ENCODE data around the gene SAMD4A.
A peak's percentile ranks its signal among the peaks of the same experiment; 100 is the strongest.
"Not testable (repeated sequence)": the region's sequence is repeated elsewhere in the genome, so short reads cannot be mapped to it uniquely, and the experiment has no call there.

SAMD4A gene

GRCh38 chr14:54789781-54790480 lies 223.0 kb downstream of the SAMD4A start:
- in situ Hi-C loops (cut with HindIII; ENCODE audit: low pct_unique_long_range_greater_than_20kb, low sequenced_read_pairs) = no loop called here
- no peak for DNase-seq (ENCODE audit: low read depth in 1 of 2, low spot score in 1 of 2)
- TF ChIP-seq JUND (IDR thresholded peaks at IDR 0.05; ENCODE audit: low read depth) = no peak

GRCh38 chr14:54791001-54791400 lies 224.1 kb downstream of the SAMD4A start:
- in situ Hi-C loops (cut with HindIII; ENCODE audit: low pct_unique_long_range_greater_than_20kb, low sequenced_read_pairs) = no loop called here
- no peak for DNase-seq (ENCODE audit: low read depth in 1 of 2, low spot score in 1 of 2)
- TF ChIP-seq JUND (IDR thresholded peaks at IDR 0.05; ENCODE audit: low read depth) = no peak

- no peak for DNase-seq (ENCODE audit: low read depth in 1 of 2, low spot score in 1 of 2)
- in situ Hi-C loops (cut with HindIII; ENCODE audit: low pct_unique_long_range_greater_than_20kb, low sequenced_read_pairs) = no loop called here
- TF ChIP-seq JUND (IDR thresholded peaks at IDR 0.05; ENCODE audit: low read depth) = no peak
Observed at GRCh38 chr14:54792288-54792687, 225.4 kb downstream of the SAMD4A start.

- in situ Hi-C loops (cut with HindIII; ENCODE audit: low pct_unique_long_range_greater_than_20kb, low sequenced_read_pairs) = no loop called here
- no peak for DNase-seq (ENCODE audit: low read depth in 1 of 2, low spot score in 1 of 2)
- TF ChIP-seq JUND (IDR thresholded peaks at IDR 0.05; ENCODE audit: low read depth) = no peak
Observed at GRCh38 chr14:54794159-54794558, 227.2 kb downstream of the SAMD4A start.

- TF ChIP-seq JUND (IDR thresholded peaks at IDR 0.05; ENCODE audit: low read depth) = no peak
- DNase-seq (ENCODE audit: low read depth in 1 of 2, low spot score in 1 of 2) = no peak
- in situ Hi-C loops (cut with HindIII; ENCODE audit: low pct_unique_long_range_greater_than_20kb, low sequenced_read_pairs) = no loop called here
Observed at GRCh38 chr14:54794796-54795195, 227.9 kb downstream of the SAMD4A start.

- no peak for DNase-seq (ENCODE audit: low read depth in 1 of 2, low spot score in 1 of 2)
- in situ Hi-C loops (cut with HindIII; ENCODE audit: low pct_unique_long_range_greater_than_20kb, low sequenced_read_pairs) = no loop called here
- TF ChIP-seq JUND (IDR thresholded peaks at IDR 0.05; ENCODE audit: low read depth) = no peak
Observed at GRCh38 chr14:54796961-54797360, 230.0 kb downstream of the SAMD4A start.

GRCh38 chr14:54797556-54797955 lies 230.6 kb downstream of the SAMD4A start:
- TF ChIP-seq JUND (IDR thresholded peaks at IDR 0.05; ENCODE audit: low read depth) = no peak
- peak in 1 of 2 experiments; percentile 10 for DNase-seq (ENCODE audit: low read depth in 1 of 2, low spot score in 1 of 2)
- in situ Hi-C loops (cut with HindIII; ENCODE audit: low pct_unique_long_range_greater_than_20kb, low sequenced_read_pairs) = no loop called here

GRCh38 chr14:54797986-54798385 lies 231.1 kb downstream of the SAMD4A start:
- in situ Hi-C loops (cut with HindIII; ENCODE audit: low pct_unique_long_range_greater_than_20kb, low sequenced_read_pairs) = no loop called here
- DNase-seq (ENCODE audit: low read depth in 1 of 2, low spot score in 1 of 2) = no peak
- TF ChIP-seq JUND (IDR thresholded peaks at IDR 0.05; ENCODE audit: low read depth) = no peak

GRCh38 chr14:54798465-54799124 lies 231.7 kb downstream of the SAMD4A start:
- in situ Hi-C loops (cut with HindIII; ENCODE audit: low pct_unique_long_range_greater_than_20kb, low sequenced_read_pairs) = no loop called here
- DNase-seq (ENCODE audit: low read depth in 1 of 2, low spot score in 1 of 2) = no peak
- no peak for TF ChIP-seq JUND (IDR thresholded peaks at IDR 0.05; ENCODE audit: low read depth)

- in situ Hi-C loops (cut with HindIII; ENCODE audit: low pct_unique_long_range_greater_than_20kb, low sequenced_read_pairs); DNase-seq (ENCODE audit: low read depth in 1 of 2, low spot score in 1 of 2): not testable (repeated sequence)
Observed at GRCh38 chr14:54801482-54801881, 234.6 kb downstream of the SAMD4A start.

- TF ChIP-seq JUND (IDR thresholded peaks at IDR 0.05; ENCODE audit: low read depth) = no peak
- no peak for DNase-seq (ENCODE audit: low read depth in 1 of 2, low spot score in 1 of 2)
- in situ Hi-C loops (cut with HindIII; ENCODE audit: low pct_unique_long_range_greater_than_20kb, low sequenced_read_pairs) = no loop called here
Observed at GRCh38 chr14:54803396-54803795, 236.5 kb downstream of the SAMD4A start.

- TF ChIP-seq JUND (IDR thresholded peaks at IDR 0.05; ENCODE audit: low read depth) = no peak
- in situ Hi-C loops (cut with HindIII; ENCODE audit: low pct_unique_long_range_greater_than_20kb, low sequenced_read_pairs) = no loop called here
- DNase-seq (ENCODE audit: low read depth in 1 of 2, low spot score in 1 of 2) = no peak
Observed at GRCh38 chr14:54803926-54804537, 237.1 kb downstream of the SAMD4A start.

GRCh38 chr14:54804538-54805041 lies 237.7 kb downstream of the SAMD4A start:
- TF ChIP-seq JUND (IDR thresholded peaks at IDR 0.05; ENCODE audit: low read depth) = no peak
- no peak for DNase-seq (ENCODE audit: low read depth in 1 of 2, low spot score in 1 of 2)
- in situ Hi-C loops (cut with HindIII; ENCODE audit: low pct_unique_long_range_greater_than_20kb, low sequenced_read_pairs) = no loop called here

Data from T47D (cell line).